HG03066 (cell line): ENCODE measurements around the gene P2RY4.
"Not testable (repeated sequence)": the region's sequence is repeated elsewhere in the genome, so short reads cannot be mapped to it uniquely, and the experiment has no call there.

Source experiments
- ATAC-seq: cut with Tn5 transposase; IDR thresholded peaks from one replicate; pipeline ENCODE4 v1.9.1; 2021; ENCODE audit warnings: low read depth; ENCODE audit not compliant: unreplicated experiment

The P2RY4 gene

DNA sequence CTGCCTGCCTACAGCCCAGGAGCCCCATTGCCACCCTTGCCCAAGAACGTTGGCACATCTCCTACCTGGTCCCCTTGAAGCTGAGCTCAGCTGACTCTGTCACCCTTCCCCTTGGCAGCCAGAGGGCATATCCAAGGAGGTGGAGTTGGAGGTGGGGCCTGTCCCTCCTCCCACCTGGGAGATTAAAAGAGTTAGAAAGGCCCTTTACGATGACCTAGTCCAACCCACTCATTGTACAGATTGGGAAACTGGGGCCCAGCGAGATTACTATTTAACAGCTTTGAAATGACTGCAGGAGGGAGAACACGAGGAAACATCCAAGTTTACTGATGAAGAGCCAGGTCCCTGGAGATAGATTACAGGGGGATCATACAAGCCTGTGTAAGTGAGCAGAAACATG is at the start of gene P2RY4:
Gene P2RY4, minus strand, starts transcription at position 101 of the 400 bp plus-strand sequence. CDS start 580 bp downstream, outside the sequence.
- ATAC-seq = no peak

DNA sequence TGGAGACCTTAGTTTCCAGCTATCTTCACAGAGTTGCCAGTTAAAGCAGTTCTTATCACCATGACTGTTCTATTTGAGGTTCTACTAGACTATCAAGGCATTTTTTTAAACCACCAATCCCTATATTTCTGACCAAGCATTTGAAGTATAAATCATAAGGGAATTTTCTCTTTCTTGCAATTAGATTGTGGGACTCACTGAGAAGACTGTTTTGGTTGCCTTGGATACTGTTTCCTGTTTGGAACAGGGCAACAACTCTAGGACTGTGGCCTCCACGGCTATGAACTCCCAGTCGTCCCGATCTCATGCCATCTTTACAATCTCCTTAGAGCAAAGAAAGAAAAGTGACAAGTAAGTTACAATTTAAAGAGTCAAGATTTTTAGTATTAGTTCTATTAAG is 41.7 kb upstream of the P2RY4 start:
- ATAC-seq = no peak

DNA sequence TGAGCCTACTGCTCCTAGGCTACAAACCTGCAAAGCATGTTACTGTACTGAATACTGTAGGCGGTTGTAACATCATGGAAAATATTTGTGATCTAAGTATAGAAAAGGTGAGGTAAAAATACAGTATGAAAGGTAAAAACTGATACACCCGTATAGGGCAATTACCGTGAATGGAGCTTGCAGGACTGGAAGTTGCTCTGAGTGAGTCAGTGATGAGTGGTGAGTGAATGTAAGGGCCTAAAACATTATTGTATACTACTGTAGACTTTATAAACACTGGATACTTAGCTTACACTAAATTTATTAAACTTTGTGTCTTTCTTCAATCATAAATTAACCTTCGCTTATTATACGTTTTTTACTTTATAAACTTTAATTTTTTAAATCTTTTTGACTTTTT is 33.6 kb upstream of the P2RY4 start:
- no peak for ATAC-seq

DNA sequence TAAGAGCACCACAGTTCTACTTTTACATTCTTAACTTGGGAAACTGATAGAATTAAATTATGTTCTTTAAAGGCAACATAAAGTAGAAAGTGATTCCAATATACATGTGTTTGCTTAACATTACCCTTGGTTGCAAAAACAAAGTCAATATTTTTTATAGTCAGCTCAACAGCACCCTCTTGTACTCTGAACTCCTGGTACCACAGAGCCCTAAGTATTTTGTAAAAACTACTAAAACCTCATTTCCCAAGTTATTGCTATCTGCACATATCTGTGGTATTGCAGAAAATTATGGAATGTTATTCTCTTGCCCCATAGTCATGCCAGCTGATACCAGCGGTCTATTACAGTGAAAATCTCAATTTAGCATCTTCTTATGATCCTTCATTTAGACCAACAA is 32.8 kb upstream of the P2RY4 start:
- no peak for ATAC-seq

DNA sequence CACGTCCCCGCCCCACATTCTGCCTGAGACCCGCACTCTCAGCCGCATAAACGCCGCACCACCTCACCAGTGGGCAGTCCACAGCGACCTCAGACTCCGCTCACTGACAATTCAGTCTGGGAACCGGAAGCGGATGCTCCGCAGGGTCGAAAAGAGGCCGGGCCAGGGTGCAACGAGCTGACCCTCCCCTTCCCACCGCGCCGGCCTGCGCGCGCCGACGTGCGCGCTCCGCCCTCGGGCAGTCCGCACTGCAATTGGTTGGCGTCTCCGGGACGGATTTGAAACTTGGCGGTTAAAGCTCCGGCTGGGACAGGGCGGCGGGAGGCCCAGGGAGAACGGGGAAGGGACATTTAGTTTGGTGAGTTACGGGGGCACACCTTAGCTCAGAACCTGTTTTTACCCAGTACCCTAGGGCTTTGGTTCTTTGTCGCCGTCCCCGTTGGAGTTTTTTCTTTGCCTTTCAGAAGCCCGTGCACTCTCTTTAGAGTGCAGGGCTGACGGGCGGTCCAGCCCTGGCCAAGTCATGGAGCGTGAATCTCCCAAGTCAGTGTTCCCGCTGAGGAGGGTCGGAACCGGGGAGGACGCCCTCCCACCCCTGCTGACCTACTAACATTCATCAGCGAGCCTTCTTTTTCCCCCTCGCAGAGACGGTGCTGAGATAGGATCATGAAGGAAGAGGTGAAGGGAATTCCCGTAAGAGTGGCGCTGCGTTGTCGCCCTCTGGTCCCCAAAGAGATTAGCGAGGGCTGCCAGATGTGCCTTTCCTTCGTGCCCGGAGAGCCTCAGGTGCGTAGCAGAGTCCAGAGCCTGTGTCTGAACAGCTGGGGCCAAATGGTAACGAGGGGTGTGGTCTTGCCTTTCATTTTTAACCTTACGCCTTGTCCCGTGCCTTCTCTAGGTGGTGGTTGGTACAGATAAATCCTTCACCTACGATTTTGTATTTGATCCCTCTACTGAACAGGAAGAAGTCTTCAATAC is 30.1 kb upstream of the P2RY4 start, which contains the start of the genes KIF4A and PDZD11:
Gene KIF4A, plus strand, starts transcription at position 312 of the 978 bp plus-strand sequence. Its CDS starts 355 bp downstream, at position 667.
Gene PDZD11, minus strand, starts transcription at position 135 of the 978 bp plus-strand sequence. CDS start 586 bp downstream, outside the sequence.
- peak; percentile 98 for ATAC-seq

DNA sequence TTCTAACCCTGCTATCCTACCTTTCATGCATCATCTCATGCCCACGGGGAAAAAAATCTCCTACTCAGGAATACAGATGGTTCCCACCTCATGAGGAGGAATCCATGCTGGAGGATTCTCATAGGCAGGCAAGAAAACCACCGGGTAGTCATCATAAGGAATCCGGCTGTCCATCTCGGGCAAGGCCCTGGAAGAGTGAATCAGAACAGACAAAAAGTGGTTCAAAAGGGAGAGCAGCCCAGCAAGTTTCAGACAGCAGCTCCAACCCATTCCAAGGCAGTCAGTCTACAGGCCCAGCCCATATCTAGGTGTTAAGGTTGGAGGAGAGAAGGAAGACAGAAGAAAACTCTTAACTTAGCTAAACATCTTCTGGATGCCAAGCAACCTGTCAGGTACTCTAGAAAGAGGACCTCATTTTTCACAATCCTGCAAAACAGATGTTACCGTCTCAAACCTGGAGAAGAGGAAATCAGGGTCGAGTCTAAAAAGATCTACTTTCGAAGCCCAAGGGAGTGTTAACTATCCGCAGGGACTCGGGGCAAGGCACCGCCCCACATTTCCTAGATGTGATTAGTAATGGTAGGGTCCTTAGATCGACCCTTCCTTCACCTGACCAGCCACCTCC is 29.3 kb upstream of the P2RY4 start:
- ATAC-seq = no peak

DNA sequence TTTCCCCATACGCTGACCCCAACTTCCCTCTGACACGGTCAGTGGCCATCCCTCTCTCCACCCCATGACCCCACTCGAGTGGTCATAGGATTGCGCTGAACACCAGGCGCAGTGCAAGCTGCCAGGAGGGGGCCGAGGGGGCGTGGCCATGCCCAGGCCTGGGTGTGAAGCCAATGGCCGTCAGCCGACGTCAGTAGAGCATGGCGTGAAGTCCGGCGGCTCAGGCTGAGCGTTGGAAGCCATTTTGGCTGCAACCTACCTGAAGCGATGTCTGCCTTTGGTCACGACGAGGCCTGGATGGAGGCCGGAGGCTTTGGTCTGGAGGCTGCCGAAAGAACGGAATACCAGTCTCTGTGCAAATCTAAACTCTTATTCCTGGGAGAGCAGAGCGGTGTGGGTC is 21.9 kb upstream of the P2RY4 start, which contains the start of gene RAB41:
Gene RAB41, plus strand, starts transcription at position 222 of the 400 bp plus-strand sequence. Its CDS starts 46 bp downstream, at position 268.
- ATAC-seq = no peak

DNA sequence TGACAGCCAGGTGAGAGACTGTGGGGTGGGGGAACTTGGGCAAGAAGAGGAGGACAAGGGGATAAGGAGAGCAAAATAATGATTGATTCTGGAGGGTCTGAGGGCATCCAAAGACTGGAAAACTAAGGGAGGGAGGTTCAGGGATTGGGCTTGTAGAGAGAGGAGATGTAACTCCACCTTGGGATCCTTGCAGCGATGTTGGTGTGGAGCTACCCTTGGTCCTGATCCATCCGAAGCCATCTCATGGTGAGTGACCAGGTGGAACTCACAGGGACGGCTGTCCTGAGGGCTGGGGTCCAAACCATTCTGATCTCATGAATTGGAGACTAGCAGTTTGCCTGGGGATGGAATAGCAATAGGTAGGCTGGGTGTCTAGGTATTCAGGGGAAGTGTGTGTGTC is 20.6 kb upstream of the P2RY4 start:
- no peak for ATAC-seq

DNA sequence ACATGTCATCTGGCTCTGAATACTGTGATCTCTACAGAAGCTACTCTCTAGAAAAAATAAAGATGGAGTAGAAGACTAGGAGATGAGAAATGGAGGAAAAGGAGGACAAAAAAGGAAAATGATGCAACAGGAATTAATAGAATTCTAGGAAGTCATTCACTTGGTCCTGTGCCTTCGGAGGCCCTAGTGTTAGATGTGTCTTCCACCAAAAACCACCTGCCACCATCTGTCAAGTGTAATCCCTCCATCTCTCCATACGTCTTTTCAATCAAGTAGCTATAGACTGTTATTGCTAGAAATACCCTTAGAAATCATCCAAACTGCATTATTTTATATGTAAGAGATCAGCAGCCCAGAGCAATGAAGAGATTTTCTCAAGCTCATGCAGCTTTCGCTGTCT is 19.1 kb upstream of the P2RY4 start:
- no peak for ATAC-seq

DNA sequence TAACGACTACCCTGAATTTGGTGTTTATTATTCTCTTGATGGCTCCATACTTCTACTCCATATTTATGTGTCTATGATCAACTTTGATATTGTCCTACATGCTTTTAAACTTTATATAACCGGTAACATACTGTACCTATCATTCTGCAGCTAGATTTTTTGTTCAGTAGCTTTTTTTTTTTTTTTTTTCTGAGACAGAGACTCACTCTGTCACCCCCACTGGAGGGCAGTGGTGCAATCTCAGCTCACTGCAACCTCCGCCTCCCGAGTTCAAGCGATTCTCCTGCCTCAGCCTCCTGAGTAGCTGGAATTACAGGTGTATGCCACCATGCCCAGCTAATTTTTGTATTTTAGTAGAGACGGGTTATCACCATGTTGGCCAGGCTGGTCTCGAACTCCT is 14.0 kb upstream of the P2RY4 start:
- ATAC-seq = not testable (repeated sequence)

DNA sequence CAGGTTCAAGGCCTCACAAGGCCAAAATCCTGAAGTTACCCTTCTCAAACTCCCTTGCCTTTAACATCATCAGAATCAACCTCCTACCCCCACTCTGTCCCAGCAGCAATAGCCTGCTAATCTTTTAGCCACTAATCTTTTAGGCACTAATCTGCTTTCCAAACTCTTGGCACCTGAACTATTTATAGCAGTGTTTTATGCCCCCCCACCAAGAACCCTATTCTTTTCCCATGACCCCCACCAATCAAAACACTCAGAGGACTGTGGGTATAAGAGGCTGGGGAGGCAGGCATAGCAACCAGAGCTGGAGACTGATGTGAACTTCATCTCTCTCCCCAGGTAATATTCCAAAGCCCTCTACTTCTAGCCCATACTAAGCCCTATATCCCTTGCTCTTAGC is 8.0 kb upstream of the P2RY4 start, which contains the start of gene ARR3:
Gene ARR3, plus strand, starts transcription at position 301 of the 400 bp plus-strand sequence. CDS start 1,052 bp downstream, outside the sequence.
- ATAC-seq = no peak

DNA sequence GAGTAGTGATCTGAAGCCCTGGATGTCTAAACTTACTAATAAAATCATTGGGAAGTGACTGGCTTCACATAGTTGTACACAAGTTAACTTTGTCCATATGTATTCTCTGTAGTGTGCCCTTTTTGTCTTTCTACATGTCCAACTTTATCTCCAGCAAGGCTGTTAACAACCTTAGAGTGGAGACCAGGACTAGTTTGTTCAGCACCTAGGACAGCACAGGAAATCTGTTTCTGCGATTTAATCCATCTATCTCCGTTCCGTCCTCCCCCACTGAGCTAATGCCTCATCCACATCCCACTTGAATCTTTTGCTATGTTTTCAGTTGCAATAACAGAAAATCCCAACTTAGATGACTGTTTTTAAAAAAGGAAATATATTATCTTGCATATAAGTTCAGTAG is 4.8 kb upstream of the P2RY4 start:
- ATAC-seq = no peak

DNA sequence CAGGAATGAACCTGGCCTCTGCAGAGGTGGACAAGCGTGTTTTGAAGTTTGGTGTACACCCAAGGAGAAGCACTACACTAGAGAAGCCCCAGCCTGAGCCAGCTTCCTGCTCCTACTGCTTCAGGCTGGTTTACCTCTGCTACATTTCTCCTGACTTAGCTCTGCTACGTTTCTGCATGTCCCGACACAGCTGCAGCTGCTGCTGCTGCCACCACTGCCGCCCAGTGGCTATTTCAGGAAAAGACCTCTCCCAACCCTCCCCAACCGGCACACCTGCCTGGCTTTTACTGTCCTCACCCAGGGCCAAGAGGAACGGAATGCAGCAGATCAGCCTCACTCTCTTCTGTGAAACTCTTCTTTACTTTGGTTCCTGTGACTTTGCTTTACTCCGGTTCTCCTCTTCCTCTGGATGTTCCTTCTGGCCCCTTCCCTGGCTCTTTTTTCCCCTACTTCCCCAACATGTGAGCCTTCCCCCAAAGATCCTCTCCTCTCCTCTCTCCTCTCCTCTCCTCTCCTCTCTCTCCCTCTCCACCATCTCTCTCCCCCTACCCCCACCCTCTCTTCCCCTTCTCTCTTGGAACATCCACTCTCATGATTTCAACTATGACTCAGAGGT is 3.1 kb upstream of the P2RY4 start:
- ATAC-seq = no peak

DNA sequence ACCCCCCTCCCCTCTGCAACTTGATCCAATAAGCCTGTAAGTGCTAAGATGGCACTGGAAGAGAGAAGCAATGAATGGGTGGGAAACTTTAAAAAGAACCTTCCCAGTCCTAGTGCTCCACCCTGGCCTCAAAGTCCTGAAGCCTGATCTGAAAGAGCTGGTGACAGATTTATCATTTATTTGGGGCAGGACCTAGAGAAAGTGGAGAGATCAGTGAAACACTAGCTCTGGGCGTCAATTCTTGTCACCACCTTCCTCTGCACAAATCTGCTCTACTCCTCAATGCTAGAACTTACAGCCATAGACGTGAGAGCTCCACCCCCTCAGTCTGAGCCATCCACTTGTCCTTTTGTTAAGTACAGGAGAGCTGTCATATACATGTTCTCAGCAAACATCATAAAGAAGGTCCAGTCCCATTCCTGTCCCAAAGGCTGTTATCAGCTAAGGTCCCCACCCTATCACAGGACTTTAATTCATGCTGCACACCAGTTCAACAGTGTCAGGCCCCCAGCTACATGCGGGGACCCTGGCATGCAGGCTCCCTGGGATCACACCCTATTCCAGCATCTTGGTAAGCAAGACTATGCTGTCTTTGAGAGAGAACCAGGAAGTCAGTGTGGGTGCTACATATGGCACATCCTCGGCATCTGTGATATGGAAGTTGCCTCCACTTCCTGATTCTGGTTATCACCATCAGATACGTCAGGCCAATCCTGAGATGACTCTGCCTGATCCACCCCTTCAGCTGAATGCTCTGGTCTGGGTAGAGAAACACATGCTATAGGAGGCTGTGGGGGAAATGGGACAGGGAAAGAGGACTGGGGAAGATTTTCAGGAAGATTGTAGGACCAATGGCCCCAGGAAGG is 2.3 kb downstream of the P2RY4 start:
- ATAC-seq = no peak

DNA sequence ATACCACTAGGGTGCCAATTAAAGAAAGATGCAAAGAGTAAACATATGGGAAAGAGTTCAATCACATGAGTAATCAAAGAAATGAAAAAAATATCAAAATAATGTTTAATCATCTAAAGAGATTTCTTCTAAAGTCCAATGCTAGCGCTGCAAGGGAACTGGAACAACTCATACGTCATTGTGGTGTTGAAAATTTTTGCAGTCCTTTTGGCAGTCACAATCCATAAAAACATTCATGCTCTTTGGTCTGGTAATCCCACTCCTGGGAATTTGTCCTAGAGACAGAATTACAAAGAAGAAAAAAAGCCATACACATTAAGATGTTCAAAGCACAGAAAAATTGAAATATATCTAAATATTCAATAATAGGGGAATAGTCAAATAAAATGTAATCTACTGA is 4.6 kb downstream of the P2RY4 start:
- no peak for ATAC-seq

DNA sequence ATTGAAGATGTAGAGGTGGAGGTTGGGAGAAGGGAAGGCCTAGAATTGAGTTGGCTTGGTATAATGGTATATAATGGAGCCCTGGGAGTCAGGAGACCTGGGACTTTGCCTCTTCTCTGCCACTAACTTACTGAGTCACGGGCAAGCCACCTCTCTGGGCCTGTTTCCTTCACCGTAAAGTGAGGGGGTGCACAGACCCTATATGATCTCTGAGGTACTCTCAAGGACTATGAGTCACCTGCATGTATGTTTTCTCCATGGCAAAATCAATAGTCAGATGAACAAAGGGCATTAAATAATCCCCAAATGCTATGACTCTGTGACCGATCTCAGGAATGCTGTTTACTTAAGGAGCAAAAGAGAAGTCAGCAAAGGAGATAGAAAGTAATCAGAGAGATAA is 5.1 kb downstream of the P2RY4 start:
- ATAC-seq = no peak

DNA sequence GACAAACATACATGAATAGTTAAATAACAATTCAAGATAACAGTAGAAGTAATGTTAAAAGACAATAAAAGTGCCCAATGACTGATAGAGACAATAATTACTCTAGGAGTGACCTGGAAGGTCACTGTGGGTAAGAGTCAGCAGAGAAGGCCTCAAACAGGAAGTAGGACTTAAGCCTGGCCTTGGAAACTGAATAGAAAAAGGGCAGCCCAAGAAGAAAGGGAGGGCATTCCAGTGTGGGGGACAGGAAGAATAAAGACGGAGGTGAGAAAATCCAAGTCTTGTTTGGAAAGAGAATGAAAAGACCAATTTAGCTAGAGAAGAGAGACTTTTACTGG is 6.0 kb downstream of the P2RY4 start:
- no peak for ATAC-seq

DNA sequence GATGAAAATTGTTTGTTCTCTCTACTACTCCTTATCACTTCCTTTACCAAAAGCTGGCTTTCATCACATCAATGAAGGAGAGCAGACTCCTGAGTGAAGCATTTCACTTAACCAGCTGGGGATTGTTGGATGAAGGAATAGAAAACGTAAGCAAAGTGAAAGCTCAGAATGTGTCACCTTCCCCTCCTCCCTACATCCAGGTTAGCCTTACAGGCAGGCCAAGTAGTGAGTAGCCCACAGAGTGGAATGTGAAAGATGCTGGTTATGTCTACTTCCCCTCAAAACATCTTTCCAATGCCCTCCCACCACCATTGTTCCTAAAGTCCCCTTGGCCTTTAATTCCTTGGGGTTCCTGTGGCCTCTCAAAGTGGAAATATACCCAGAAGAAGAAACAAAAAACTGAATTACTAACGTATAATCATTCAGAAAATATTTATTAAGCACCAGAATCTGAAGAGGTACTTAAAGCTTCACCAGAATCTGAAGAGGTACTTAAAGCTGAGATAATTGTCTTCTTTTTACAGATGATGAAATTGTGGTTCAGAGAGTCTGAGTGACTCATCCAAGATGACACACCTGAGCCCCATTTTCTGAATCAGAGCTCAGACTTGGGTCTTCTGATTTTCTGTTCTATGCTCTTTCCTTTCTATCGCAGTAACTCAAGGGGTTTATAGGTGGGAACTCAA is 6.5 kb downstream of the P2RY4 start:
- no peak for ATAC-seq

DNA sequence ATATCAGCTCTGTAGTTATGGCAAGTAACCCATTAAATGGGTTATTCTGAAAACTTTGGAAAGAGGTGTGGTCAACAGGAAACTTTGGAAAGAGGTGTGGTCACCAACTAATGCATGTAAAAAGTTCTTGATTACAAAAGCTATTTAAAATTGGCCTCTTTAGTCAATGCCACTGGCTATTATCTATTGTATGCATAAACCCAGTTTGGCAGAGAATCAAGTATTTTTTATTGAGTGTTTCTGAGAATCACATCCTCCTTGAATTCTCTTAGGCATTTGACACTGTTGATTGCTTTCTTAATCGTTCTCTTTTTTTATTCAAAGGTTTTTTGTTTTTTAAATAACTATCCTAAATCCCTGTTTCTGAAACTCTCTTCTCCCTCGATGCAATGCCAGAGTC is 7.5 kb downstream of the P2RY4 start:
- ATAC-seq = no peak

DNA sequence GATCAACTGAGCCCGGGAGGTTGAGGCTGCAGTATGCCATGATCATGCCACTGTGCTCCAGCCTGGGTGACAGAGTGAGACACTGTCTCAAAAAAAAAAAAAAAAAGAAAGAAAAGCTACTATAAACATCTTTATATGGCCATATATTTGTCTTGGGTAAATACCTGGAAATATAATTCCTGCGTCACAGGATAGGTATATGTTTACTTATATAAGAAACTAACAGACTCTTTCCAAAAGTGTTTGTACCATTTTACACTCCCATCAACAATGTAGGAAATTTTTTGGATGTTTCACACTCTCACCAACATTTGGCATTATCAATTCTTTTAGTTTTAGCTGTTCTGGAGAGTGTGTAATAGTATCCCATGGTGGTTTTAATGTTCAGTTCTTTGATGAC is 12.8 kb downstream of the P2RY4 start:
- ATAC-seq = no peak
